GM12872 (cell line): Measurements from ENCODE around the gene RBM4B.

Experiments
- CTCF ChIP-seq: IDR thresholded peaks from 3 replicates; pipeline ENCODE4 v1.5.1; 2011; ENCODE audit warnings: low read depth, mild to moderate bottlenecking, low read length, moderate library complexity; ENCODE audit not compliant: insufficient read depth

Gene RBM4B

GRCh38 chr11:66715346-66716085 is 37.8 kb upstream of the RBM4B start:
- TF ChIP-seq CTCF: no peak

GRCh38 chr11:66713746-66714480 is 36.2 kb upstream of the RBM4B start:
- no peak for TF ChIP-seq CTCF

GRCh38 chr11:66710384-66710930 is 32.8 kb upstream of the RBM4B start:
- no peak for TF ChIP-seq CTCF

GRCh38 chr11:66708701-66709100 is 31.0 kb upstream of the RBM4B start:
- TF ChIP-seq CTCF: no peak

- no peak for TF ChIP-seq CTCF
These were observed 30.4 kb upstream of the RBM4B start for GRCh38 chr11:66708094-66708493.

GRCh38 chr11:66707486-66707885 is 29.8 kb upstream of the RBM4B start:
- no peak for TF ChIP-seq CTCF

- TF ChIP-seq CTCF: no peak
These were observed 29.3 kb upstream of the RBM4B start for GRCh38 chr11:66706989-66707388.
